ENCODE measurements around the gene KRTAP4-16. TPM values are rescaled to one million over a fixed set of nuclear protein-coding genes. Genes with fewer than 3 reads are reported as not detected.

KRTAP4-16 gene
- total RNA-seq, 1 experiment from 2014 or later: not detected

- ChIA-PET CTCF (no interaction called here), RAD21 (ENCODE audit: low non-redundant PET in 1 of 2, low total read pairs in 2 of 2, uncharacterized antibody in 2 of 2, unreplicated experiment in 2 of 2) (no interaction called here), POLR2A (no interaction called here)
- intact Hi-C loops (cut with micrococcal nuclease): no loop called here
- Histone ChIP-seq H3K79me2 (ENCODE audit: insufficient read depth, low read length) (peaks cover 57% of the 10 kb centered on the region), H3K4me2 (ENCODE audit: low read length) (no peak overlapping the region), H3K9me3 (ENCODE audit: control insufficient read depth in 1 of 2, insufficient read depth in 1 of 2, low read depth in 1 of 2, low read length in 2 of 2) (no peaks in the 10 kb centered on the region), H3K4me3 (replicated peaks in 1 of 2; ENCODE audit: low read depth in 1 of 2, low read length in 2 of 2) (no peak overlapping the region), H2AFZ (ENCODE audit: low read depth, low read length, poor library complexity, severe bottlenecking) (no peak overlapping the region), H3K27ac (ENCODE audit: low read depth, low read length) (no peak overlapping the region), H3K9ac (ENCODE audit: low read length) (no peak overlapping the region), H3K4me1 (ENCODE audit: control insufficient read depth in 1 of 2, insufficient read depth in 2 of 2, low read length in 2 of 2) (peaks cover 0 to 51% of the 10 kb centered on the region in 2 experiments; a peak in 2 of 4 replicates), H3K9me2 (ENCODE audit: insufficient read depth) (no peaks in the 10 kb centered on the region), H3K36me3 (ENCODE audit: control insufficient read depth in 1 of 2, insufficient read depth in 2 of 2, low read length in 2 of 2) (peaks cover 0 to 84% of the 10 kb centered on the region in 2 experiments; a peak in 2 of 4 replicates), H4K20me1 (ENCODE audit: insufficient read depth) (no peaks in the 10 kb centered on the region), H3K27me3 (ENCODE audit: insufficient read depth, low read length) (no peaks in the 10 kb centered on the region)
- TF ChIP-seq POLR2A (IDR thresholded peaks at IDR 0.05; ENCODE audit: borderline replicate concordance, extremely low read depth, insufficient read depth, insufficient read length) (no peak), EGR1 (IDR thresholded peaks at IDR 0.05; ENCODE audit: low read depth) (no peak), POLR2AphosphoS5 (IDR thresholded peaks at IDR 0.05; ENCODE audit: low read depth, low read length) (no peak), EZH2phosphoT487 (IDR thresholded peaks at IDR 0.05; ENCODE audit: borderline replicate concordance) (no peak), REST (IDR thresholded peaks at IDR 0.05; ENCODE audit: low read depth) (no peak), SIN3A (IDR thresholded peaks at IDR 0.05; ENCODE audit: low read depth) (no peak), SP1 (IDR thresholded peaks at IDR 0.05; ENCODE audit: low read depth) (no peak), RAD21 (IDR thresholded peaks at IDR 0.05; ENCODE audit: low read depth) (no peak)
- TF ChIP-seq, protein P1, sequence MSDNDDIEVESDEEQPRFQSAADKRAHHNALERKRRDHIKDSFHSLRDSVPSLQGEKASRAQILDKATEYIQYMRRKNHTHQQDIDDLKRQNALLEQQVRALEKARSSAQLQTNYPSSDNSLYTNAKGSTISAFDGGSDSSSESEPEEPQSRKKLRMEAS (IDR thresholded peaks at IDR 0.05): no peak
- BruUV-seq (replicated peaks): no TSS peak
- no peak for DNase-seq (ENCODE audit: low read depth, low spot score)
- no peak for ATAC-seq
Measured at GRCh38 chr17:41073676-41074075, 28.3 kb downstream of the KRTAP4-16 start.
